ENCODE results near the gene HAGHL. TPM values are rescaled to one million over a fixed set of nuclear protein-coding genes. Genes with fewer than 3 reads are reported as not detected.
A peak's percentile ranks its signal among the peaks of the same experiment; 100 is the strongest.

HAGHL gene
- total RNA-seq, 1 donor from 2014 or later: 1.0 TPM

GRCh38 chr16:723695-724094 lies 3.2 kb upstream of the HAGHL start:
- peaks cover 14% of the 10 kb centered on the region for H3K4me1 ChIP-seq
- no peak overlapping the region for H2AFZ ChIP-seq (replicated peaks)
- Mint-ChIP-seq H3K27me3 (ENCODE audit: insufficient read depth, low read depth) (peaks cover 14% of the 10 kb centered on the region), H3K27ac (no peak overlapping the region), H3K4me3 (peak overlapping the region; percentile 21), H3K9me3 (no peaks in the 10 kb centered on the region), H3K36me3 (no peaks in the 10 kb centered on the region), H3K4me1 (peaks cover 12% of the 10 kb centered on the region)
- H3K4me3 ChIP-seq: no peak overlapping the region
- H3F3A ChIP-seq (ENCODE audit: low read depth): peaks cover 42% of the 10 kb centered on the region
- TF ChIP-seq CTCF (IDR thresholded peaks at IDR 0.05) (no peak), EZH2 (IDR thresholded peaks at IDR 0.05) (no peak), EZH2phosphoT487 (IDR thresholded peaks at IDR 0.05) (no peak)
- no peak overlapping the region for H3K27ac ChIP-seq
- peaks cover 37% of the 10 kb centered on the region for H3K27me3 ChIP-seq
- H3K4me2 ChIP-seq: no peak overlapping the region
- H4K20me1 ChIP-seq (ENCODE audit: low read depth): peaks cover 53% of the 10 kb centered on the region
- H3K36me3 ChIP-seq: no peaks in the 10 kb centered on the region
- no peak overlapping the region for H3K9ac ChIP-seq
- H3K79me2 ChIP-seq (ENCODE audit: low read depth): no peaks in the 10 kb centered on the region
- no peak for DNase-seq (ENCODE audit: low spot score)
- no peaks in the 10 kb centered on the region for H3K9me3 ChIP-seq (ENCODE audit: low read depth)

GRCh38 chr16:724188-725040 lies 2.5 kb upstream of the HAGHL start:
- H3K4me1 ChIP-seq: peaks cover 14% of the 10 kb centered on the region
- peaks cover 5% of the 10 kb centered on the region for H3K4me1 Mint-ChIP-seq
- H3K27ac ChIP-seq: no peak overlapping the region
- H3K9ac ChIP-seq: no peak overlapping the region
- peaks cover 14% of the 10 kb centered on the region for H3K27me3 Mint-ChIP-seq (ENCODE audit: insufficient read depth, low read depth)
- H3K36me3 ChIP-seq: no peaks in the 10 kb centered on the region
- H3K4me3 ChIP-seq: no peak overlapping the region
- no peaks in the 10 kb centered on the region for H3K36me3 Mint-ChIP-seq
- H3K27ac Mint-ChIP-seq: no peak overlapping the region
- H3K4me2 ChIP-seq: no peak overlapping the region
- H3K9me3 Mint-ChIP-seq: no peaks in the 10 kb centered on the region
- H3K4me3 Mint-ChIP-seq: no peak overlapping the region
- no peaks in the 10 kb centered on the region for H3K9me3 ChIP-seq (ENCODE audit: low read depth)
- no peak overlapping the region for H2AFZ ChIP-seq (replicated peaks)
- DNase-seq (ENCODE audit: low spot score): no peak
- peaks cover 48% of the 10 kb centered on the region for H3F3A ChIP-seq (ENCODE audit: low read depth)
- TF ChIP-seq EZH2phosphoT487 (IDR thresholded peaks at IDR 0.05): no peak
- no peak for TF ChIP-seq CTCF (IDR thresholded peaks at IDR 0.05)
- TF ChIP-seq EZH2 (IDR thresholded peaks at IDR 0.05): no peak
- no peaks in the 10 kb centered on the region for H3K79me2 ChIP-seq (ENCODE audit: low read depth)
- H4K20me1 ChIP-seq (ENCODE audit: low read depth): peaks cover 48% of the 10 kb centered on the region
- H3K27me3 ChIP-seq: peaks cover 44% of the 10 kb centered on the region

DNA sequence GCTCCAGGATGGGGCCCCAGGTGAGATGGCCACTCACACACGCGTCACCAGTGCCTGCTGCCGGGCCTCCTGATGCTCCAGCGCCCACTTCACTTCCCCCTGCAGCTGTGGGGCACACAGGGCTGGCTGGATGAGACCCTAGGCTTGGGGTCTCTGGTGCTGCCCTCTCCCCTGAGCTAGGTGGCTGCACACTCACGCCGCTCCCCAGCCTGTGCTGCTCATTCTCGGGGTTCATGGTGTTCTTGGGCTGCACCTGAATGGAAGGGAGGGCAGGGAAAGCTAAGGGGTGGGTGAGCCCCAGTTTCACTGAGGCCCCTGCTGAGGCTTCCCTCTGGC lies 1.9 kb upstream of the HAGHL start:
- Histone ChIP-seq H3K4me3 (no peak overlapping the region), H2AFZ (replicated peaks) (no peak overlapping the region), H3K4me1 (peaks cover 10% of the 10 kb centered on the region), H3F3A (ENCODE audit: low read depth) (peaks cover 47% of the 10 kb centered on the region), H3K79me2 (ENCODE audit: low read depth) (no peaks in the 10 kb centered on the region), H3K9ac (no peak overlapping the region), H3K9me3 (ENCODE audit: low read depth) (no peaks in the 10 kb centered on the region), H3K4me2 (no peak overlapping the region), H3K27ac (no peak overlapping the region), H3K36me3 (no peaks in the 10 kb centered on the region), H4K20me1 (ENCODE audit: low read depth) (peaks cover 43% of the 10 kb centered on the region), H3K27me3 (peaks cover 45% of the 10 kb centered on the region)
- H3K27me3 Mint-ChIP-seq (ENCODE audit: insufficient read depth, low read depth): peaks cover 14% of the 10 kb centered on the region
- DNase-seq (ENCODE audit: low spot score): no peak
- TF ChIP-seq CTCF (IDR thresholded peaks at IDR 0.05): no peak
- H3K27ac Mint-ChIP-seq: no peak overlapping the region
- H3K36me3 Mint-ChIP-seq: no peaks in the 10 kb centered on the region
- no peaks in the 10 kb centered on the region for H3K9me3 Mint-ChIP-seq
- H3K4me1 Mint-ChIP-seq: peaks cover 3% of the 10 kb centered on the region
- H3K4me3 Mint-ChIP-seq: no peak overlapping the region
